ENCODE measurements around the gene ARL14. TPM values are rescaled to one million over a fixed set of nuclear protein-coding genes. Genes with fewer than 3 reads are reported as not detected.

ARL14 gene
- total RNA-seq, 1 donor from 2014 or later, result not detected

DNA sequence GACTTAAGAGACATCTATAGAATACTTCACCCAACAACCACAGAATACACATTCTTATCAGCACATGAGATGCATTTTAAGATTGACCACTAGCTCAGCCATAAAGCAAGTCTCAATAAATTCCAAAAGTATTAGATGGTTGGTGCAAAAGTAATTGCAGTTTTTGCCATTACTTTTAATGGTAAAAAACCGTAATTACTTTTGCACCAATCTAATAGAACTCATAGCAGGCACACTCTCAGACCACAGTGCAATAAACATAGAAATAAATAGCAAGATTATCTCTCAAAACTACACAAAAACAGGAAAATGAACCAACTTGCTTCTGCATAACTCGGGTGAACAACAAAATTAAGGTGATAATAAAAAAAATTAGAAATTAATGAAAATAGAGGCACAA, 45.4 kb downstream of the ARL14 start:
- DNase-seq (ENCODE audit: low read depth, low spot score), result no peak

DNA sequence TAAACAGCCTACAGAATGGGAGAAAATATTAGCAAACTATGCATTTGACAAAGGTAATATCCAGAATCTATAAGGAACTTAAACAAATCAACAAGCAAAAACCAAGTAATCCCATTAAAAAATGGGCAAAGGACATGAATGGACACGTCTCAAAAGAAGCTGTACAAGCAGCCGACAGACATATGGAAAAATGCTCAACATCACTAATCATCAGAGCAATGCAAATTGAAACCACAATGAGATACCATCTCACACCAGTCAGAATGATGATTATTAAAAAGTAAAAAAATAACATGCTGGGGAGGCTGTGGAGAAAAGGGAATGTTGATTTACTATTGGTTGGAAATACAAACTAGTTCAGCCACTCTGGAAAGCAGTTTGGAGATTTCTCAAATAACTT, 48.4 kb downstream of the ARL14 start:
- no peak for DNase-seq (ENCODE audit: low read depth, low spot score)

Other genes with a start within 250 kb of the ARL14 start
- gene TRIM59, start 227.4 kb upstream of the ARL14 start, total RNA-seq, result 22.8 and 38.1 TPM in 2 replicates
- gene KPNA4, start 111.6 kb upstream of the ARL14 start, total RNA-seq, result 41.5 and 50.1 TPM in 2 replicates
- 1.8 TPM in 2 replicates for gene PPM1L, start 79.1 kb downstream of the ARL14 start, total RNA-seq